ENCODE measurements around the gene ZMYND10. TPM values are rescaled to one million over a fixed set of nuclear protein-coding genes. Genes with fewer than 3 reads are reported as not detected.

ZMYND10 gene
- total RNA-seq, 2 donors from 2014 or later = 0.37 to 1.5 TPM

GRCh38 chr3:50381383-50381782, 35.9 kb upstream of the ZMYND10 start:
- Histone ChIP-seq H3K4me3 (no peak overlapping the region), H3K27ac (no peak overlapping the region), H3K4me1 (no peaks in the 10 kb centered on the region), H3K36me3 (no peaks in the 10 kb centered on the region), H3K9me3 (no peaks in the 10 kb centered on the region), H3K9ac (ENCODE audit: low read depth in 2 of 2, low read length in 2 of 2) (no peak overlapping the region), H3K27me3 (no peaks in the 10 kb centered on the region)
- intact Hi-C loops (cut with DNase I) = no loop called here
- no peak for TF ChIP-seq CTCF (IDR thresholded peaks at IDR 0.05)
- no peak for DNase-seq

- H3K9me3 ChIP-seq = no peaks in the 10 kb centered on the region
- no peaks in the 10 kb centered on the region for H3K27me3 ChIP-seq
- no peak overlapping the region for H3K9ac ChIP-seq (ENCODE audit: low read depth in 2 of 2, low read length in 2 of 2)
- H3K36me3 ChIP-seq = no peaks in the 10 kb centered on the region
- H3K4me3 ChIP-seq = no peak overlapping the region
- DNase-seq = no peak
- intact Hi-C loops (cut with DNase I) = no loop called here
- no peak overlapping the region for H3K27ac ChIP-seq
- H3K4me1 ChIP-seq = no peaks in the 10 kb centered on the region
- no peak for TF ChIP-seq CTCF (IDR thresholded peaks at IDR 0.05)
Observed at GRCh38 chr3:50380405-50381085, 35.0 kb upstream of the ZMYND10 start.

- no peak for DNase-seq
- intact Hi-C loops (cut with DNase I) = no loop called here
- TF ChIP-seq CTCF (IDR thresholded peaks at IDR 0.05) = no peak
- Histone ChIP-seq H3K9ac (ENCODE audit: low read depth in 2 of 2, low read length in 2 of 2) (no peak overlapping the region), H3K9me3 (no peaks in the 10 kb centered on the region), H3K27ac (no peak overlapping the region), H3K36me3 (no peaks in the 10 kb centered on the region), H3K4me1 (no peaks in the 10 kb centered on the region), H3K27me3 (no peaks in the 10 kb centered on the region), H3K4me3 (no peak overlapping the region)
Observed at GRCh38 chr3:50378757-50379156, 33.2 kb upstream of the ZMYND10 start.

- no peak for TF ChIP-seq CTCF (IDR thresholded peaks at IDR 0.05)
- DNase-seq = no peak
- H3K27ac ChIP-seq = no peak overlapping the region
- H3K36me3 ChIP-seq = no peaks in the 10 kb centered on the region
- H3K9ac ChIP-seq (ENCODE audit: low read depth in 2 of 2, low read length in 2 of 2) = no peak overlapping the region
- no peaks in the 10 kb centered on the region for H3K27me3 ChIP-seq
- no peaks in the 10 kb centered on the region for H3K9me3 ChIP-seq
- intact Hi-C loops (cut with DNase I) = no loop called here
- no peaks in the 10 kb centered on the region for H3K4me1 ChIP-seq
- H3K4me3 ChIP-seq = no peak overlapping the region
Observed at GRCh38 chr3:50378024-50378423, 32.5 kb upstream of the ZMYND10 start.

- no peaks in the 10 kb centered on the region for H3K27me3 ChIP-seq
- intact Hi-C loops (cut with DNase I) = no loop called here
Observed at GRCh38 chr3:50375258-50375931, 29.9 kb upstream of the ZMYND10 start.

More at GRCh38 chr3:50375258-50375931, 29.9 kb upstream of the ZMYND10 start:
- Histone ChIP-seq H3K9me3 (no peaks in the 10 kb centered on the region), H3K9ac (ENCODE audit: low read depth in 2 of 2, low read length in 2 of 2) (no peak overlapping the region), H3K36me3 (no peaks in the 10 kb centered on the region), H3K4me1 (no peaks in the 10 kb centered on the region), H3K4me3 (no peak overlapping the region), H3K27ac (no peak overlapping the region)
- no peak for TF ChIP-seq CTCF (IDR thresholded peaks at IDR 0.05)
- no peak for DNase-seq
